GM03348 (cell line): ENCODE results near the gene JHY.
"Not testable (repeated sequence)": the region's sequence is repeated elsewhere in the genome, so short reads cannot be mapped to it uniquely, and the experiment has no call there.

Experiments
- DNase-seq: peaks from one replicate; pipeline ENCODE4 v3.0.0; 2012; ENCODE audit warnings: low spot score

The JHY gene

DNA sequence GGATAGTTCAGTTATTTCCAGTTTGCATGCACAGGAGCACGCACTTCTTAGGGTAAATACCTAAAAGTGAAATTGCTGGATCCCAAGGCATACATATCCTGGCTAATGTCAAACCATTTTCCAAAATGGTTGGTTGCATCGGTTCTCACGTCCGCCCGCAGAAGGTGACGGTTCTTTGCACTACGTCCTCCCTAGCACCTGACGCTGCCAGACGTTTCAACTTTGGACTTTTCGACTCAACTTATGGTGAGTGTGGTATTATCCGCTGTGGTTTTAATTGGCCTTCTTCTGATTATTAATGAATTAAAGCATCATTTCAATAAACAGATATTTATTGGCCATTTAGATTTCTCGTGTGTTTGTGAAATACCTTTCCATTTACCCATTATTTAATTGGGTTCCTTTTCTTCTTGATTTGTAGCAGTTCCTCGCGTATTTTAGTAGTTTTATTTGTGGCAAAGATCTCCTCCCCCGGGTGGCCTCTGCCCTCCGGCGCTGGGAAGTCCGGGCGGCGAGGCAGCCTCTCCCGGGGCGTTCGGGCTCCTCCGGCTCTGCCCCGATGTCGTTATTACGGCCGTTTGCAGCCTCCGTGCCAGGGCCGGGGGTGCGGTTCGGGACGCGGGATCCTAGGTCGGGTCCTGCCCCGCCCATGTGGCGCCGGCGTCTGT is at the start of gene JHY:
JHY (plus strand) TSS at position 571 of the 668 bp plus-strand sequence. CDS start 3,091 bp downstream, outside the sequence.
- peak; percentile 82 for DNase-seq

DNA sequence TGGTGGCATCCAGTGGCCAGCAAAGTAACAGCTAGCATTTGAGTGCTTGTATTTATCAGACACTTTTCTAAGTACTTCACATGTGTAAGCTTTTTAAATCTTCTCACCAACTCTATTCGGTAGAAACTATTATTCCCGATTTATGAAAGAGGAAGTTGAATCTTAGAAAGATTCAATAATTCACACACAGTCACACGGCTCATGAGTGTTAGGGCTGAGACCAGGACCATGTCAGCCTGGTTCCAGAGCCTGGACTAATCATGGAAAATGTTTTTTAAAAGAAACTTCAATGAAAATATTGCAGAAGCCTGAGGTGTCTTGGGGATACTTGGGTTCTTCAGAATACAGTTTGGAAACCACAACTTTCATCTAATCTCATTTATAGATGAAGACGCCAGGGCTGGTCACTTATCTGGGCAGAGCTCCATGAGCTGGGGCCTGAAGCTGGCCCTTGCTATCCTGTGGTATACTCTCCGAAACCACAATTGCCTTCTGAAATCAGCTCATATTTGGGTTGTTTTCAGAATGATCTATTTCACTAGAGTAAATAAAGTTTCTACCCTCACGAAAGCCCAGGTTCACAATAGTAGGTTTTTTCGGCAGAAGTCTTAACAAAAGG is 48.6 kb upstream of the JHY start:
- no peak for DNase-seq

DNA sequence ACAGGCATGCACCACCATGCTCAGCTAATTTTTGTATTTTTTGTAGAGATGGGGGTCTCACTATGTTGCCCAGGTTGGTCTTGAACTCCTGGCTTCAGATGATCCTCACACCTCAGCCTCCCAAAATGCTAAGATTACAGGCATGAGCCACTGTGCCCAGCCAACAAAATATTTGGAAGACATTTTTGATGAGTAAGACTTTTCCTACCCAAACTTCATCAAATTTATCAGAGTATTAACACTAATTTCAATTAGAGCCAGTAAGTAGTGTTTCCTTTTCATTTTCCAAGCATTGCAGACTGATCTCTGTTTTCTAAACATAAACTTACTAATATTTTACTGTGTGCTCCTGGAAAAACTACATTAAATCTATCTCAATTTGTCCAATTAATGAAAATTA is 45.6 kb upstream of the JHY start:
- no peak for DNase-seq

DNA sequence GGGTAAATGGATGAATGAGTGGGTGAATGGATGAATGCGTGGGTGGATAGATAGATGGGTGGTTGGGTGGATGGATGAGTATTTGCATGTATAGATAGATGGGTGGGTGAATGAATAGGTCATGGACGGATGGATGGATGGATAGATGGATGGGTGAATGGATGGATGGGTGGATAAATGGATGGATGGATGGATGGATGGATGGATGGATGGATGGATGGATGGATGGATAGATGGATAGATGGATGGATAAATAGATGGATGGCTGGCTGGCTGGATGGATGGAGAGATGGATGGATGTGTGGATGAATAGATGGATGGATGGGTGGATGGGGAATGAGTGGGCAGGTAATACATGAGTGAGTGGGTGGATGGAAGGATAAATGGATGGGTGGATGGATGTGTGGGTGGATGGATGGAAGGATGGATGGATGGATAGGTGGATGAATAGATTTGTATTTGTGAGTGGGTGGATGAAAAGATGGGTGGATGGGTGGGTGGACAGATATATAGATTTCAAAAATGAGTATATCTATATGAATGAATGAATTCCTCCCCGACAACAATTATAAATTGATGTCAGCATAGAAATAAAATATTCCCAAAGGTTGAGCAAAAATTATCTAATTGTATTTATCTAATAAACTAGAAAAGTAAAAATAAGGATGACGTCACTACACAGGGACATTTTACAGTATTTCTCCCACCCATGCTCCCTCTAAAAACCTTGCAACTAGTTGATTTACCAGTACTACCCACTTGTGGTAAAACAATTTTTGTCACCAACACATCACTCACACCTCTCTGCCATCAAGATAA is 44.8 kb upstream of the JHY start:
- no peak for DNase-seq

DNA sequence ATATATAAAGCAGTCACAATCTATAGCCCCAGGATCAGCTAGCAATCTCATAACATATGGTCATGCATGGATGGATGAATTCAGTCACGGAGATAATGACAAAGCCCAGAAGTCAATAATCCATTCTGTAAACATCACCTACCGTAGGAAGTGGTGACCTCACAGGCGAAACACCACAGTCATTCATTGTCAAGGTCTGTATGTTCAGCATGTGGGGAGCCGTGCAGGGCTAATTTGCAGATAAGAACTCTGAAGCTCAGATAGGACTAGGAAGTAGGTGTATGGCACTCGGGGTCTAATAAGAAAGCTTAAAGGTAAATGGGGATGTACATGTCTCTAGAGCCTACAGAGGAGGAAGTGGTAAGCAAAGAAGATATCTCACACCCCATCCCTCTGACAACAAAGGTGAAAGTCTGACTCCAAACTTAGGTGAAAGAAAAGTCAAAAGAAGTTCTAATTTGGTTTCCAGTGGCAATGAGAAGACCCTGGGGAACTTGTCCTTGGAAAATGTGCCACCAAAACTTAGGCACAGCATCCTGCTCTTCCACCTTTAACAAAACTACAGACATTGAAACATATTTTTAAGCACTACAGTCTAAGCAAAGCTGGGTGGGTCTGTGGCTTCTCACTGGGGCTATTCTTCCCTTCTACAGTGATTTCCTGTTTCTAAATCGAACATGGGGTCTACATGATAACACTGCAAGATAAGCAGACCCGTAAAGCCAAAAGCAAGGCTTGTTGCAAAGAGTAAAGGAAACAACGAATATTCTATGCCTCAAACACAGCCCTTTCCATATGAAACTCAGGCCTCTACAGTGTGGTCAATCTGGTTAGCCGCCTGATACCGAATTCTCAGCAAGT is 39.0 kb upstream of the JHY start:
- no peak for DNase-seq

DNA sequence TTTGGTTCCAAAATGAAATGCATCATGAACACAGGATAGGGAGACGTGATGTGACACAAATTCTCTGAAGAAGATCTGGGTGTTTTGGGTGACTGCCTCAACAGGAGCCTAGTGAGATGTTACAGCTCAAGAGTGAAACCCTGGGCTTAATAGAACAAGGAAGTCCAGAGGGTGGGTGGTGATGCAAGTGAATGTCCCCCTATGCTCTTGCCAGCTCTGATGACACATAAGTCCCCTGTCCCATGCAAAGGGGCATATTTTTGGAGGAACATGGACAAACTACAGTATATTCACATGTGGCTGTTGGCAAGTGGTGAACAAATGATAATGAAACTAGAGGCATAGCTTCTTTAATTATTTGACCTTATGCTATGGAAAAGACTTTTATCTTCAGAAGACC is 35.1 kb upstream of the JHY start:
- no peak for DNase-seq

DNA sequence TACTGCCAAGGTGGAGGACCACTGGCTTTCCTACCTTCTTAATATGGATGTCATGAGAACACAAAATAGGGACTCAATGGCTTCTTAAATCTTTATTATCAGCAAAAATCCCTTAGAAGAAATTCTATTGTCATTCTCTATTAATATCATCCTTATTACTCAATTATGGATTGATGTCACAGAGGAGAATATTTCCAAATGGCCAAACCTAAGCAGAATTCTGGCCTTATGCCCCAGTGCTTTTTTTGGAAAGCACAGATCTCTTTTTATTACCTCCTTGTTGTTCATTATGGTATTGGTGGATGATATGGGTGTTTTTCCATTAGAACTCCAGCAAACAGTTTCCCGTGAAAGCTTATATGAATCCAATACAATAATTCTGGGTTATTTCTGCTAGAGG is 34.4 kb upstream of the JHY start:
- DNase-seq = no peak

DNA sequence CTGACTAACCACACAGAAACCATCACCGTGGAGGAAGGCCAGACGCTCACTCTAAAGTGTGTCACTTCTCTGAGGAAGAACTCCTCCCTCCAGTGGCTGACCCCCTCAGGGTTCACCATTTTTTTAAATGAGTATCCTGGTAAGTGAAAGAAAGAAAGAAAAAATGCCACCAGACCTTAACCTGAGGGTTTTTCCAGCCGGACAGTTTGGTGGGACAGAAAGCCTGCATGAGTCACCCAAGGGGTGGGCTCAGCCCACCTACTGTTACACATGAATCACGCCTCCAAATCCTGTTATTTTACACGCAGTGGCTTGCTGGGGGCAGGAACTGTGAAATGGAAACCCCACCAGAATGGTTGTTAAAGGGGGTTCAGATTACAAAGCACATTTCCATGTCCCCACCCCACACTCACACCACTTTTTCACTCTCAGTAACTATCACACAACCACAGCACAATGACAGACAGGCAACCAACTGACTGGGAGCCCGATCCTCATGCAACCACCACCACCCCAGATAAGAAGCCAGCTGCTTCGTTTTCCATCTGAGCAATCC is 32.4 kb upstream of the JHY start:
- DNase-seq = peak; percentile 13

DNA sequence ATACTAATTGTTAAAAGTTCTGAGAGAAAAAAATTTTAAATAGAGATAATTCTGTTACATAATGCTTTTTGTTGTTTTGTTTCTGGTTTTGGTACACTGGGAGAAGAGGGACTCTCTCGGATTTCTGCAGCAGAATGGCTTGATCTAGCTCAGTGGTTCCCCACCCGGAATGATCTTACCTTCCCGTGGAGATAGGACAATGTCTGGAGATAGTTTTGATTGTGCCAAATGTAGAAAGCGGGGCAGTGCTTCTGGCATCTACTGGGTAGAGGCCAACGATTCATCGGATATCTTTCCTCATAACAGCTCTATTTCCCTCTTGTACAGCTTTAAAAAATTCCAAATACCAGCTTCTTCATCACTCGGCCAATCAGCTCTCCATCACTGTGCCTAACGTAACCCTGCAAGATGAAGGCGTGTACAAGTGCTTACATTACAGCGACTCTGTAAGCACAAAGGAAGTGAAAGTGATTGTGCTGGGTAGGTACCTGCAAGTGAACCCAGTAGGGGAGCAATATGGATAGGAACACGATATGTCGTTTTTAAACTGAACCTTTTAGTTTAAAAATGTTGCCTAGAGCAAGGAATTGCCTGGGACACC is 31.1 kb upstream of the JHY start:
- DNase-seq = no peak

DNA sequence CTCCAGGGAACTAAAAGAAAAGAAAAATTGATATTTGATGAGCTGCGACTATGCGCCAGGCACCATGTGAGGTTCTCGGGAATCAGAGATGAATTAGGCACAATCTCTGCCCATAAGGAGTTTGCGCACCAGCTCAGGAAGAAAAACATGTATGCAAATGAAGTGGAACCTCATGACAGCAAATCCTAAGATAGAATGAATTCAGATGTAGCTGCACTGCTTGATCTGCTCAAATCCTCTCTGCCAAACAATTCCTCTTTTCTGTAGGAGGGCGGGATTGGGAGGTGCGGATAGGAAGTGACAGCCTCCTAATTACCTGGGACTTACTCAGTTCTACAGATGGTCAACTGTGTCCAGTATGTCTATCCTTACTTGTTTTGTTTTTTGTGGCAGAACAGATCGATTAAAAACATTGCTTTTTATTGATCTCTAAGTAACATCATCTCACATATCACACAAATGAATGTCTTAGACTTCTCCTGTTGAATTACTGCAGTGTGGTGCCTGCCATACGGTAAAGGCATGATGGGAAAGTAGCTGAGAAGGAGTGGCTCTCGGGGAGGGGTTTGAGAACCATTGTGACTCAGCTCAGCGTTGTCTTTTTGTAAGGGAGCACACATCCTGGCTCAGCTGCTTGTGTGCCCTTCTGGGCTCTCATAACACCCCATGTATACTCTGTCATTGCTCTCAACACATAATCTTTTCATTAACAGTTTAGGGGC is 30.3 kb upstream of the JHY start:
- peak; percentile 47 for DNase-seq

DNA sequence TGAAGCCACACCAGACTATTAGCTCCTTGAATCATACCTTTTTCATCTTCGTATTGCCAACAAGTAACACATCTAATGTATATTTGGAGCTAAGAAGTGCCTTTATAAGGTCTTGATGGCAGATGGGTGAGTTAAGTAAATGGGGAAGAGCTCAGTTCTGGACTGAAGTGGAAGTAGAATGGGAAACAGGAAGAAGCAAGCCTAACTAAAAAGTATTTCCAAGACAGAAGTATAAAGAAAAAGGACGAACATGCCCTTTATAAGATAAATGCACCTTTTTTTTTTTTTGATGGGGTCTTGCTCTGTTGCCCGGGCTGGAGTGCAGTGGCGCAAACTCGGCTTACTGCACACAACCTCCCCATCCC is 29.8 kb upstream of the JHY start:
- no peak for DNase-seq

DNA sequence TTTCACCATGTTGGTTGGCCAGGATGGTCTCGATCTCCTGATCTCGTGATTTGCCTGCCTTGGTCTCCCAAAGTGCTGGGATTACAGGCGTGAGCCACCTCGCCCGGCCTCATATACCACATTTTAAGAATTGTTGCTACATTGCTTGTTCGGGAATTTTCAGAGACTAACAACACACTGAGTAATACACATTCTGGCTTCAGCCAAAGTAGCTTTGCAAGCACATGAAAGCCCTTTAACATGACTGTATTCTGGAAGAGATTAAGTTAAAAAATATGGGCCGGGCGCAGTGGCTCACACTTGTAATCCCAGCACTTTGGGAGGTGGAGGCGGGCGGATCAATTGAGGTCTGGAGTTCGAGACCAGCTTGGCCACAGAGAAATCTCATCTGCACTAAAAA is 29.3 kb upstream of the JHY start:
- no peak for DNase-seq

DNA sequence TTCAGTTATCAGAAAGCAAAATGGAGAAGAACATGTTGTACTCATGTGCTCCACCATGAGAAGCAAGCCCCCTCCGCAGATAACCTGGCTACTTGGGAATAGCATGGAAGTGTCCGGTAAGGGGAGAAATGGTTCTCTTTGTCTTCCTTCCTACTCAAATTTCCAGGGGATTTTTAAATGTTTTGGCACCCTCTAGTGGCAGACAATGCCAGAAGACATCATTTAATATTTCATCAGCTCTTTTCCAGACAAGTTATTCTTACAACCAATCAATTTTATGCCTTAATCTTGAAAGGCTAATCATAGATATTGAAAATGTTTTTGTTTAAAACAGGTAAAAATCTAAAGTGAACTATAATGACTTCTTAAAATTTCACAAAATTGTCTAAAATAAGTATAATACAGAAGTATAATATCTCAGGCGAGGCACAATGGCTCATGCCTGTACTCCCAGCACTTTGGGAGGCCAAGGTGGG is 28.6 kb upstream of the JHY start:
- DNase-seq = peak; percentile 83

DNA sequence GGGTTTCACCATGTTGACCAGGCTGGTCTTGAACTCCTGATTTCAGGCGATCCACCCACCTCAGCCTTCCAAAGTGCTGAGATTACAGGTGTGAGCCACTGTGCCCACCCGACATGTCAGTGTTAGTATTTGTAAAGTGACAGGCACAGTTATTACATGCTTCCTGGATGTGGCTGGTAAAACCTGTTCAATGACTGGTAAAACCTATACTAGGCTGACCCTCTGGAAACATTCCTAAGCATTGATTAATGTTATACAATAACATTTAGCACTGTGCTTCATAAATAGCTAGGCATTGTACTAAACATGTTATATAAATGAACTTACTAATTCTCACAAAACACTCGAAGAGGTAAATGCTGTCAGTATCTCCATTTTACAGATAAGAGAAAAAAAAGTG is 20.9 kb upstream of the JHY start:
- no peak for DNase-seq

DNA sequence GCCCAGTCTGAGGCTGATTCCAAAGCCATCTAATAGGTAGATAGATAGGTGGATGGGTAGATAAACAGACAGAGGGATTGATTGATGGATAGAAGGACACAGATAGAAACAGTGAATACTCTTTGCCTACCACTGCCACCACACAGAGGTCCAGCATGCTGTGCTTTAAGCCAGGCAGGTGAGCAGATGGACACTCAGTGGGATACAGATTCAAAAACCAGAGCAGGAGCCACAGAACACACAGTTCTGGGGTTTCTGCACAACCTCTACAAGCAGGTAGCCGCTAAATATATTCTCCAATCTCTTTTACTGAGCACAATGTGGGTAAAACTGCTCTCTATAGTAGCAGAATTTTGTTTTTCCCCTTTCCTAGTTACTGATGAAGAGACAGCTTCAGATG is 20.5 kb upstream of the JHY start:
- DNase-seq = no peak

DNA sequence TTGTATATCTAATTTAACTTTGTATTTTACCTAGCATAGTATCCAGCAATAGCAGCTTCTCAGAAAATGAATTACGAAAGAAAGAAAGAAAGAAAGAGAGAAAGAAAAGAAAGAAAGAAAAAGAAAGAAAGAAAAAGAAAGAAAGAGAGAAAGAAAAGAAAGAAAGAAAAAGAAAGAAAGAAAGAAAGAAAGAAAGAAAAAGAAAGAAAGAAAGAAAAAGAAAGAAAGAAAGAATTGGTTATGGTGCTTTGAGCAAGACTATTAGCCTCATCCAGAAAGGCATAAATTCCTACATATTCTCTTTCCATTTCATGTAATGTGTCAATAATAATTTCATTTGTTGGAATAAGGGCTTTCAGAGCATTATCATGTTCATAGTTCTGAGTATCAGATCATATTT is 19.4 kb upstream of the JHY start:
- not testable (repeated sequence) for DNase-seq

DNA sequence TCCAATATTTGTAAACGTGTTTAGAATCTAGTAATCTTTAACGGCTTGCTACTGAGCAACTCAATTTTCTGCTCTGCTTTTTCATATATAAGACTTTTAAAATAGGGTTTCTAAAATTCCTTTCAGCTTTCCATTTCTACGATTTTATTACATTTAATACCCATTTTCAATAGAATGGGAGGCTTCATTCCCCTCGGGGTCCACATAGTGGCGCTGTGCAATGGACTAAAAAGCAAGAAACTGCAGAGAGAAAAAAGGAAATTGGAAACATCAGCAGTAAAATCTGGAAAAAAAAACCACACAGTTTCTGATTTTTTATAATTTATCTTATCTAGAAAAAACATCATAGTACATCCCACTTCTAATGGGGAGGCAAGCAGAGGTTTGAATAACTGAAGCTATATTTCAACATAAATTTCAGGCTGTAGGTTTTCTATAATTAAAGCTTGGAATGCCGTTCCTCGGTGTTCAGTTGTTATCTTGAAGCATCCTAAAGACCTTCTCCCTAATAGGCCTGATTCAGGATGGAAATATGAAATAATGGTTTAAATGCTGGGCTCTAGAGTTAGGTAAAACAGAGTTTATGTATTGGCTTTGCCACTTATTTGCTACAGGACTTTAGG is 18.7 kb upstream of the JHY start:
- DNase-seq = peak; percentile 66

DNA sequence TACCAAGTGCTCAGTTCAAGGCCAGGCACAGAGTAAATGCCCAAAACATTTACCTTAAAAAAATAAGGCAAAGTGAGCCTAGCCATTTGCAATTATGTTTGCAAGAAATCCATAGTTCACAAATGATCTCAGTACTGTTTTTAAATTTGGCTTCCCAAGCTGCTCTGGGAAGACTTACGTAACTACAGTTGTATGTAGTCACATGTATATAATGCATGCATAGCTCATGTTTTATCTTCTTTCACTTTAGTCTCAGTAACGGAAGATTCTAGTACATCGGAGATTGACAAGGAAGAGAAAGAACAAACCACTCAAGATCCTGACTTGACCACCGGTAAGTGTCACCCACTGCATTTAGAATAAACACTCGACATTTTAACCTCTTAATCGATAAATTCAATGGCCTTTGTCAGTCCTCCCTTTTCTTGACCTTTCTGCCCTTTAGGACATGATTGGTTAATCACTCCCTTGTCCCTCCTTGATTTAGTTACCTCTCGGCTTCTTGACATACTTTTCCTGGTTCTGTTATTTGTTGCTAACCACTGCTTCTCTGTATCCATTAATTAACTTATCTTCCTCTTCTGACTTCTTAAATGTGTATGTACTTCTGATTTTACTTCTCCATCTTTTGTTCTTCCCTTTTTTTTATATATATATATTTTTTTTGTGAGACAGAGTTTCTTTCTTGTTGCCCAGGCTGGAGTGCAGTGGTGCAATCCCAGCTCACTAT is 18.0 kb upstream of the JHY start:
- DNase-seq = no peak

DNA sequence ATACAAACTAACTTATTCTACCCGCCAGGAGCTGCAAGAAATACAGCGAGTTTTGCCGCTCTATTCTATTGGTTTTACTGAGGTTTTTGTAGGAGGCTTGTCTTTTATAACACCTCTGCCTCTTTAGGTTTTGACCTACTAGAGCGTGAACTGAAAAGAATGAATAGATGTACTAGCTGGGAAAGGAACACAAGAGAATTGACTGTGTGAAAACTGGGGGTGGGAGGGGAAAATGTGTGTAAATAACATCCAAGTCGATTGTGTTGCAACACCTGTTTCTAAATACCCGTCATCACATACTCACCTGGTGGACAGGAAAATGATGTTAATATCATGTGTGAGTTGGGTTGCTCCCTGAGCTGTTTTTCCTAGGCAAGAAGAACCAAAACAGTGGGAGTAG is 12.9 kb upstream of the JHY start:
- DNase-seq = no peak

DNA sequence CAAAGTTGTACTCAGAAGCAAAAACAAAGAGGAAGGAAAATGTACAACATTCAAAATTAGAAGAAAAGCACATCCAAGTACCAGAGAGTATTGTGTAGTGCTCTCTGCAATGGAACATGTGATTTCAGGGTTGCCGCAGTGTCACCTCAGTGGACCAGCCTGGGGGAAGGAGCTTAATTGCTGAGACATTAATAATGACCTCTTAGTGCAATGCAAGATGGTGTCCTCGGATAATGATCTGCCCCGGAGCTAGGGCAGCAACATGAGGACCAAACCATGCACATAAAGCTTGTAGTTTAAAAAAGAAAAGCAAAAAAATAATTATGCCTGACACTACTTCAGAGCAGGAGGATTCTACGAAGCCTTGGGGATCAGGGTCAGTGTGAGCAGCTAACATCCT is 11.3 kb upstream of the JHY start:
- no peak for DNase-seq
